Muscle of back (tissue), 11 donors: ENCODE results near the gene TBC1D21. TPM values are rescaled to one million over a fixed set of nuclear protein-coding genes. Genes with fewer than 3 reads are reported as not detected.
"Not testable (repeated sequence)": the region's sequence is repeated elsewhere in the genome, so short reads cannot be mapped to it uniquely, and the experiment has no call there.

Source experiments
- DNase-seq, 3 donors: peaks; one replicate each; pipeline versions ENCODE4 v3.0.0 to v3.0.0-alpha.2; 2013
- polyA plus RNA-seq, 10 donors: library from polyadenylated mRNA; unstranded; fragments of 120-200 nt; gene quantifications; one replicate each; pipeline ENCODE4 v1.2.1, GENCODE V29; 2013; ENCODE audit not compliant: insufficient read length in 10 of 10

TBC1D21 gene
- polyA plus RNA-seq, 10 donors, result not detected

- DNase-seq, result peak in 1 of 3 donors; percentile 78
Measured at GRCh38 chr15:73927476-73928240, 54.3 kb downstream of the TBC1D21 start.

GRCh38 chr15:73928241-73928579 lies 54.8 kb downstream of the TBC1D21 start:
- DNase-seq, result no peak

- no peak for DNase-seq
Measured at GRCh38 chr15:73928971-73929627, 55.7 kb downstream of the TBC1D21 start.

- DNase-seq, result peak in 2 of 3 donors; percentile 54 to 71
Measured at GRCh38 chr15:73930371-73930770, 57.0 kb downstream of the TBC1D21 start.

- peak in 1 of 3 donors; percentile 52 for DNase-seq
Measured at GRCh38 chr15:73930790-73931281, 57.5 kb downstream of the TBC1D21 start.

- DNase-seq, result no peak
Measured at GRCh38 chr15:73931441-73931840, 58.1 kb downstream of the TBC1D21 start.

GRCh38 chr15:73932381-73933191 lies 59.2 kb downstream of the TBC1D21 start:
- DNase-seq, result no peak

- DNase-seq, result no peak
Measured at GRCh38 chr15:73934281-73934680, 60.9 kb downstream of the TBC1D21 start.

- DNase-seq, result no peak
Measured at GRCh38 chr15:73935547-73935946, 62.2 kb downstream of the TBC1D21 start.

- DNase-seq, result no peak
Measured at GRCh38 chr15:73936181-73936580, 62.8 kb downstream of the TBC1D21 start.

- no peak for DNase-seq
Measured at GRCh38 chr15:73936588-73937290, 63.4 kb downstream of the TBC1D21 start.

- DNase-seq, result no peak
Measured at GRCh38 chr15:73937296-73937695, 63.9 kb downstream of the TBC1D21 start.

GRCh38 chr15:73937726-73938125 lies 64.4 kb downstream of the TBC1D21 start:
- no peak for DNase-seq

GRCh38 chr15:73938516-73938915 lies 65.2 kb downstream of the TBC1D21 start:
- not testable (repeated sequence) for DNase-seq

Other genes with a start within 250 kb of the TBC1D21 start
- gene NPTN, start 240.2 kb upstream of the TBC1D21 start, polyA plus RNA-seq, result 10 to 100 TPM; 69.7 to 96.7 (median 83.6) TPM
- 100 to 1,000 TPM; 105 to 175 (median 130) TPM for gene CD276, start 189.2 kb upstream of the TBC1D21 start, polyA plus RNA-seq
- gene INSYN1, start 120.2 kb upstream of the TBC1D21 start, polyA plus RNA-seq, result 10 to 100 TPM in 1 of 10 donors, 1 to 10 TPM in 9; 3.3 to 11.3 (median 5.4) TPM
- 10 to 100 TPM; 26.3 to 57.9 (median 34.6) TPM for gene LOXL1, start 52.9 kb downstream of the TBC1D21 start, polyA plus RNA-seq
- gene STOML1, start 118.7 kb downstream of the TBC1D21 start, polyA plus RNA-seq, result 10 to 100 TPM; 19.1 to 34.5 (median 30.0) TPM
- 10 to 100 TPM; 22.6 to 36.4 (median 28.7) TPM for gene PML, start 121.2 kb downstream of the TBC1D21 start, polyA plus RNA-seq
- under 1 TPM in 8 of 10 donors, not detected in 2; 0.08 to 0.46 (median 0.15) TPM for gene GOLGA6A, start 209.0 kb downstream of the TBC1D21 start, polyA plus RNA-seq